HL-60/S4 treated with retinoic acid at 250 ng/mL for 4 days and 3 days (cell line): ENCODE measurements around the gene DPEP2NB.
"Not testable (repeated sequence)": the region's sequence is repeated elsewhere in the genome, so short reads cannot be mapped to it uniquely, and the experiment has no call there.

Source experiments
- in situ Hi-C: fragments of 300-500 bp; cut with MboI; formaldehyde crosslinking; loops from 2 replicates; pipeline ENCODE4 v1.7.0; 2022; ENCODE audit warnings: low sequenced_read_pairs

The DPEP2NB gene

GRCh38 chr16:68019167-68019680 is 3.5 kb upstream of the DPEP2NB start:
- in situ Hi-C loops = no loop called here

- in situ Hi-C loops = no loop called here
Measured at GRCh38 chr16:68013440-68013839, 2.3 kb downstream of the DPEP2NB start.

DNA sequence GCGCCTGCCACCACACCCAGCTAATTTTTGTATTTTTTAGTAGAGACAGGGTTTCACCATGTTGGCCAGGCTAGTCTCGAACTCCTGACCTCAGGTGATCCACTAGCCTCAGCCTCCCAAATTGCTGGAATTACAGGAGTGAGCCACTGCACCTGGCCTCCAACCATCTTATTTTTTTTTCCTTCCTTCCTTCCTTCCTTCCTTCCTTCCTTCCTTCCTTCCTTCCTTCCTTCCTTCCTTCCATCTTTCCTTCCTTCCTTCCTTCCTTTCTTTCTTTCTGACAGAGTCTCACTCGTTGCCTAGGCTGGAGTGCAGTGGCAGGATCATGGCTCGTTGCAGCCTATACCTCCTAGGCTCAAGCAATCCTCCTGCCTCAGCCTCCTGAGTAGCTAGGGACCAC is 5.8 kb downstream of the DPEP2NB start:
- in situ Hi-C loops = not testable (repeated sequence)

- in situ Hi-C loops = no loop called here
Measured at GRCh38 chr16:68009157-68009735, 6.5 kb downstream of the DPEP2NB start.

GRCh38 chr16:68005786-68006286 is 9.9 kb downstream of the DPEP2NB start:
- in situ Hi-C loops = no loop called here

- in situ Hi-C loops = no loop called here
Measured at GRCh38 chr16:68005211-68005610, 10.5 kb downstream of the DPEP2NB start.

DNA sequence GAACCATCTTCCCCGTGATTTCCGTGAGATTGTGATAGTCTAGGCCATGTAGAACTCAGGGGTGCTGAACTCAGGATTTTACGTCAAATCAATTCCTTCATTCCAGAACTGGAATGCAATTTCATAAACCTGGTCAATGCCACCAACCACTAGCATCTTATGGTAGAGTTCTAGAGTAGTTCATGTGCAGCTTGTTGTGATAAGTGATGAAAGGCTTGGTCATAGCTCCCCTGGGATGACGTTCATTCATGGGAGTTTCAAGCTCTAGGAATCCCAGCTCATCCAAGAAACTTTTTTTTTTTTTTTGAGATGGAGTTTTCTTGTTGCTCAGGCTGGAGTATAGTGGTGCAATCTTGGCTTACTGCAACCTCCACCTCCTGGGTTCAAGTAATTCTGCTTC is 12.7 kb downstream of the DPEP2NB start:
- in situ Hi-C loops = no loop called here

DNA sequence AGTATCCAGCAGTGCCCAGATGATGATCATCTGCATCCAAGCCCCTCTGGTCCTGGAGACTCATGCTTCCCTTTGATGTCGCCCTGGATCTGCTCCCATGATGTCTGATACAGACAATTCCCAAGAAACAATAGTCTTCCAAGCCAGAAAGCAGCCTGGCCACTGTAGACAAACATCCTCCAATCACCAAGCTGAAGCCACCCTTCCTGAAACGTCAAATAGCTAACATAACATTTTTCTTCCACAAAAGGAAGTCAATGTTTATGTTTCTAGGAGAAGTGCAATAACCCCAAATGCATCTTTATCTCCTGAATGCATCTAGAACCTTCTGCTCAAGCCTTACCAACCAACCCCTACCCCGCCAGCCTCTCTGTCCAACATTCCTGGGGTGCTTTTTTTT is 15.3 kb downstream of the DPEP2NB start:
- in situ Hi-C loops = no loop called here

DNA sequence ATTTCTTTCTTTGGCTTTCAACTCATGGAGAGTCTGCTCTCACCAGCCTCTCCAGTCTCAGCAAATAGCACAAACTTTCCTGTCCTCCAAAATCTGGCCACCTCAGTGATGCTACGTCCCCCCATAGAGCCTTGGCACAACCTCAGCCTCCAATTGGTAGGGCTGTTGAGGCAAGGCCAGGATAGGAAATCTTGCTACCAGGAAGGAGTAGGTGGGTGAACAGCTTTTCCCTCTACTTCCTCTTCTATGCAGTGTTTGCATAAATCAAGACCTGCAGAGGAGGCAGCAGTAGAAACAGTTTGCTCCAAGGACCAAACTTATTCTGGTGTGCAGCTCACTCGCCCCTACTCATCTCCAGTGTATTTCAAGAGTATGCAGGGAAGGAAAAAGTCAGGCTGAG is 15.7 kb downstream of the DPEP2NB start:
- in situ Hi-C loops = no loop called here

DNA sequence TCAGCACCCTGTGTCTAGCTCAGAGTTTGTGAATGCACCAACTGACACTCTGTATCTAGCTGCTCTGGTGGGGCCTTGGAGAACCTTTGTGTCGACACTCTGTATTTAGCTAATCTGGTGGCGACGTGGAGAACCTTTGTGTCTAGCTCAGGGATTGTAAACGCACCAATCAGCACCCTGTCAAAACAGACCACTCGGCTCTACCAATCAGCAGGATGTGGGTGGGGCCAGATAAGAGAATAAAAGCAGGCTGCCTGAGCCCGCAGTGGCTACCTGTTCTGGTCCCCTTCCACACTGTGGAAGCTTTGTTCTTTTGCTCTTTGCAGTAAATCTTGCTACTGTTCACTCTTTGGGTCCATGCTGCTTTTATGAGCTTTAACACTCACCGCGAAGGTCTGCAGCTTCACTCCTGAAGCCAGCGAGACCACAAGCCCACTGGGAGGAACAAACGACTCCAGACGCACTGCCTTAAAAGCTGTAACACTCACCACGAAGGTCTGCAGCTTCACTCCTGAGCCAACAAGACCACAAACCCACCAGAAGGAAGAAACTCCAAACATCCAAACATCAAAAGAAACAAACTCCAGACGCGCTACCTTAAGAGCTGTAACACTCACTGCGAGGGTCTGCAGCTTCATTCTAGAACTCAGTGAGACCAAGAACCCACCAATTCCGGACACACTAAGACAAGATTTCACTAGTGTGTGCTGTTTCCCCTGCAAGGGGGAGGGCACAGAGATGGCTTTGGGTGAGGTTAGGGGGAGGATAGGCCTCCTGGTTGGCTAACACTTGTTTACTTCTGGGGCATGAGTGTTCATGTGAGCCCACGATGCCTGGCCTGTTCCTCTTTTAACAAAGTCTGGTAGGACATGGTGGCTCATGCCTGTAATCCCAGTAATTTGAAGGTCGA is 16.7 kb downstream of the DPEP2NB start, which contains the start of gene DPEP2:
Gene DPEP2, minus strand, starts transcription at position 706 of the 910 bp plus-strand sequence. CDS start 6,272 bp downstream, outside the sequence.
- in situ Hi-C loops = not testable (repeated sequence)

- in situ Hi-C loops = not testable (repeated sequence)
Measured at GRCh38 chr16:67998231-67998778, 17.4 kb downstream of the DPEP2NB start.

DNA sequence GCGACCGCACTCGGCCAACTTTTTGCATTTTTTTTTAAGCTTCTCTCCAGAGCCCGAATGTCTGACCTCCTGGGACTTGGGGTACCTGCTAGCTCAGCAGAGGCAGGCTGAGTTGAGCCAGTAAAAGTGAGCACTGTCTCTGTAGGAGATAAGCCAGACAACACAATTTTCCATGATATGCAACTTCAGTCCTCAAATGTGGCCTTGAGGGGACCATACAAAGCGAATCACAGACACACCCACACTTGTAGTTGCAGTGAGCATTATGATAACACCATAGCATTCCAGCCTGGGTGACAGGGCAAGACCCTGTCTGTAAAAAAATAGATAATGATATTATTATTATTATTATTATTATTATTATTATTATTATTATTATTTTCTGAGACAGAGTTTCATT is 19.0 kb downstream of the DPEP2NB start:
- in situ Hi-C loops = no loop called here

GRCh38 chr16:67995423-67995822 is 20.3 kb downstream of the DPEP2NB start:
- in situ Hi-C loops = no loop called here

DNA sequence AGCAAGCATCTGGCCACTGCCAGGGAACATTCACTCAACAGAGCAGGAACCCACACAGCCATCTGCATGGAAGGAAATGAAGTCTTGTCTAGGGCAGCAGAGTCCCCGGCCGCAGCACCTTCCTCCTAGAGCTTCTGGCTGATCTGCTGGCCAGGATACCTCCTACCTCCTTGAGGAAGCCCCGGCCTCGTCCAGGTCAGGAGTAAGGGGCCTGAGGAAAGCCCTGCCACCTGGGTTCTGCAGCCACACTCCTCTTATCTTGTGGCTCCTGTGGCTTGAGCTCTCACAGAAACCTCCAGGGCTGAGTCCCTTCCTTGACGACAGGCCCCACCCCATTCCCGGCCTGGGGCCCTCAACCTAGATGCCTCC is 21.7 kb downstream of the DPEP2NB start:
- in situ Hi-C loops = not testable (repeated sequence)

DNA sequence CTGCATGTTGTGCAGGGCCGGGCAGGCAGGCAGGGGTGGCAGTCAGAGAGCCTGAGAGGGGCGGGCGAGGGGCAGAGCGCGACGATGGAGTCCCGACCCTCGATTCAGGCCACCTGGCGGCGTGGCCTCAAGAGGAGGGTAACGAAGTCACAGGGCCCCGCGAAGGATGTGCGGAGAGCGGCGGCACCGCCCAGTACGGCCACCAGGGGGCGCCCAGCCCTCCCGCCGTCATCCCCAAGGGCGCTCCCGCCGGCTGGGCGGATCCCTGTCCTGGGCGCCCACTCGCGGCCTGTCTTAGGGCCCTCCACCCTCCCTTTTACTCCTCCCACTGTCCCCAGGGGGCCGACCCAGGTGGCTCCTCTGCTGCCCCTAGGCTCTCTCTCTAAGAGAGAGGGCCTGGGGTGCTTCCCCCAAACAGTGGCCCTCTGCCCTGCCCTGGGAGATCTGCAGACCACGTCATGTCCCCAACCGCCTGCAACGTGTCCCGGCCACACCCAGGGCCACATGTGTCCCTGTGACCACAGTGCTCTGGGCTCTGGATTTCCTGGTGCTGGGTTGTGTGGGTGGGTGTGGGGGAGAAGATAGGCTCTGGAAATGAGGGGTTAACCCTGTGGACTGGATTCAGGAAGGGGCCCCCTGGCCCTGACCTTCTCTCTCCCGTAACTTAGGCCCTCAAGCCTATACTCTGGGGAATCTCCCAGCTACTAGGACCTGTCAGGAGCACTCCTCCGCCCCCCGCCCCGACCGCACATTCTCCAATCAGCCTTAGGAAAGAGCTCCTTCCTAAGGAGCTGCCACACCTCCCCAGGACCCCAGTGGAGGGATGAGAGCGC is 22.3 kb downstream of the DPEP2NB start:
- in situ Hi-C loops = no loop called here

DNA sequence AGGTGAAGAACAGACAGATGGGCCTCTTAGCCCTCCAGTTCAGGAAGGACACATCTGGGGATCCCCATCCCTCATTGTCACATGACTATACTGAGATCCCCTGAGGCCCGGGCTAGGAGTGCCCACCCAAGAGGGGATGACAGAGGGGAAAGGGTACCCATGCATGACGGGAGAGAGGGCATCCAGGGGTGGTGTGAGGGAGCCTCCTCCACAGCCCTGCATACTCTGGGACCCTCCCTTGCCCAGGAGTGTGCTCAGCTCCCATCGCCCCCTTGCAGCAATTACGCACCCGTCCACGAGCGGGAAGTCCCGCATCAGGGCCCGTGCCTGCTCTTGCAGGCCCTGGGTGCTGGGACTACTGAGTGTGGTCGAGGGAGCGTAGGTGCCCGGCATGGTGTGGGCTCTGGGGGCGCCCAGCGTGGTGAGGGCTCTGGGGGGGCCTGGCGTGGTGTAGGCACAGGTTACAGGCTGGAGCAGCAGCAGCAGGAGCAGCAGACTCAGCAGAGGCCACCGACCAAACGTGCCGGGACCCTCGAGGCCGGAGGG is 23.0 kb downstream of the DPEP2NB start:
- in situ Hi-C loops = no loop called here

DNA sequence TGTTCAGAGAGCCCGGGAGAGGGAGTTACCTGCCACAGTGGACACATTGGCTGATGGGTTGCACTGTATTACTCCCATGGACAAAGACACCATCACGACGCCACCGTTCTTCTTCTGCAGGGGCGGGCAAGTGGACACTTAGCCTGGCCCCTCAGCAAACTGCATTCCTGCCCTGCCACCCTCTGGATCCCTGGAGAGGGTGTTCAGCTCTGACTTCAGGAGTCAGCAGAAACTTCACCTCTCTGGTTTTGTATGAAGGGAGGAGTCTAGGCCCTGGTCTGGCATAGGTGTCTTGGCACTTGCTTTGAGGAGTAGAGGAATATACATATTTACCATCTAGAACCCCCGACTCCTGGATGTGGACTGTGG is 25.7 kb downstream of the DPEP2NB start:
- in situ Hi-C loops = no loop called here

DNA sequence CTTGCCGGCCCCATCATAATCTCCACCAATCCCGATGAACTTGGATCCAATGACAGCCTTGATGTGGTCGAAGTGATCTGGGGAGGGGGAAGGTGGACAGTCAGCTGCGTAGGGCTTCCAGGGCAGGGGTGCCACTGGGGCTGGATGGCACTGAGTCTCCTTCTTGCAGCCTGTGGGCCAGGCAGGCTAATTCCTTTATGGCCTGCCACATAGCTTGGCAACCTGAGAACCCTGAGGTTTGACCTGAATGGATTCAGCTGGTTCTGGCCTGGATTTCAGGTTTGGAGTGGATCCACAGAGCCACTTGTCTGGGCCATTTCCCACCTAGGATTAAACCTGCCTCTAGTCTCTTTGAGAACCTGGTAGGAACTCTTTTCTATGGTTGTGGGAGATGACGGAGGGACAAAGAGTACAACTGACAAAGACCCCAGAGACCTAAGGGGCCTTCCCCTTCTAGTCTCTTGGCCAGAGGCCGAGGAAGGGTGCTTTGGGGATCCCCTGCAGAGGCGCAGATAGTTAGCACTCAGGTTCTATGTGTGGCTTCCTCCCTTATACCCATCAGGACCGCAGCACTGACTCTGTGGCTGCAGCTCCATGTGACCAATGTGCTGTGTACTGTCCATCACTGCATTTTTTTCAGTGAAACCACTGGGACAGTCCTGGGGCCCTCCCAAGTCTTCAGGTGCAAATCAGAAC is 26.2 kb downstream of the DPEP2NB start:
- in situ Hi-C loops = no loop called here

GRCh38 chr16:67988675-67989074 is 27.0 kb downstream of the DPEP2NB start:
- in situ Hi-C loops = no loop called here
